Measurements from ENCODE around the gene RANBP2.
"Not testable (repeated sequence)": the region's sequence is repeated elsewhere in the genome, so short reads cannot be mapped to it uniquely, and the experiment has no call there.

The RANBP2 gene

GRCh38 chr2:108719149-108720044 is at the start of gene RANBP2:
Gene RANBP2, plus strand, starts transcription at chr2:108719482. Its CDS starts 125 bp downstream, at chr2:108719607.
- Histone ChIP-seq H3K4me1 (ENCODE audit: control insufficient read depth in 1 of 2, insufficient read depth in 2 of 2, low read length in 2 of 2) (peaks cover 0 to 7% of the 10 kb centered on the region in 2 donors), H3K9me3 (ENCODE audit: control insufficient read depth in 1 of 2, low read length in 2 of 2) (no peaks in the 10 kb centered on the region), H3K4me3 (ENCODE audit: low read depth in 1 of 2, low read length in 2 of 2) (peak within 1 kb of the TSS; percentile 83 to 91), H3K36me3 (ENCODE audit: control insufficient read depth in 1 of 2, insufficient read depth in 2 of 2, low read length in 2 of 2) (no peaks in the 10 kb centered on the region), H3K9ac (ENCODE audit: low read depth in 1 of 2, low read length in 2 of 2) (peak within 1 kb of the TSS; percentile 81 to 89), H3K27ac (ENCODE audit: low read depth, low read length) (peak within 1 kb of the TSS; percentile 99), H3K27me3 (ENCODE audit: control insufficient read depth in 1 of 2, insufficient read depth in 2 of 2, low read length in 2 of 2) (no peaks in the 10 kb centered on the region)

GRCh38 chr2:108670282-108670681 is 49.0 kb upstream of the RANBP2 start:
- not testable (repeated sequence) for H3K27me3 ChIP-seq (ENCODE audit: control insufficient read depth in 1 of 2, insufficient read depth in 2 of 2, low read length in 2 of 2); H3K4me3 ChIP-seq (ENCODE audit: low read depth in 1 of 2, low read length in 2 of 2); H3K4me1 ChIP-seq (ENCODE audit: control insufficient read depth in 1 of 2, insufficient read depth in 2 of 2, low read length in 2 of 2); H3K9ac ChIP-seq (ENCODE audit: low read depth in 1 of 2, low read length in 2 of 2); H3K36me3 ChIP-seq (ENCODE audit: control insufficient read depth in 1 of 2, insufficient read depth in 2 of 2, low read length in 2 of 2); H3K27ac ChIP-seq (ENCODE audit: low read depth, low read length); H3K9me3 ChIP-seq (ENCODE audit: control insufficient read depth in 1 of 2, low read length in 2 of 2)

- H3K27me3 ChIP-seq (ENCODE audit: control insufficient read depth in 1 of 2, insufficient read depth in 2 of 2, low read length in 2 of 2); H3K9me3 ChIP-seq (ENCODE audit: control insufficient read depth in 1 of 2, low read length in 2 of 2); H3K4me1 ChIP-seq (ENCODE audit: control insufficient read depth in 1 of 2, insufficient read depth in 2 of 2, low read length in 2 of 2); H3K4me3 ChIP-seq (ENCODE audit: low read depth in 1 of 2, low read length in 2 of 2); H3K27ac ChIP-seq (ENCODE audit: low read depth, low read length); H3K9ac ChIP-seq (ENCODE audit: low read depth in 1 of 2, low read length in 2 of 2): not testable (repeated sequence)
- H3K36me3 ChIP-seq (ENCODE audit: control insufficient read depth in 1 of 2, insufficient read depth in 2 of 2, low read length in 2 of 2): peaks cover 3 to 11% of the 10 kb centered on the region in 2 donors
Measured at GRCh38 chr2:108672200-108672805, 47.0 kb upstream of the RANBP2 start.

GRCh38 chr2:108676522-108676921 is 42.8 kb upstream of the RANBP2 start:
- H3K9me3 ChIP-seq (ENCODE audit: control insufficient read depth in 1 of 2, low read length in 2 of 2); H3K4me3 ChIP-seq (ENCODE audit: low read depth in 1 of 2, low read length in 2 of 2); H3K27ac ChIP-seq (ENCODE audit: low read depth, low read length); H3K27me3 ChIP-seq (ENCODE audit: control insufficient read depth in 1 of 2, insufficient read depth in 2 of 2, low read length in 2 of 2); H3K9ac ChIP-seq (ENCODE audit: low read depth in 1 of 2, low read length in 2 of 2): not testable (repeated sequence)
- peaks cover 3 to 14% of the 10 kb centered on the region in 2 donors for H3K36me3 ChIP-seq (ENCODE audit: control insufficient read depth in 1 of 2, insufficient read depth in 2 of 2, low read length in 2 of 2)
- peaks cover 9 to 11% of the 10 kb centered on the region in 2 donors for H3K4me1 ChIP-seq (ENCODE audit: control insufficient read depth in 1 of 2, insufficient read depth in 2 of 2, low read length in 2 of 2)

- not testable (repeated sequence) for H3K9me3 ChIP-seq (ENCODE audit: control insufficient read depth in 1 of 2, low read length in 2 of 2); H3K27ac ChIP-seq (ENCODE audit: low read depth, low read length); H3K9ac ChIP-seq (ENCODE audit: low read depth in 1 of 2, low read length in 2 of 2); H3K4me3 ChIP-seq (ENCODE audit: low read depth in 1 of 2, low read length in 2 of 2); H3K27me3 ChIP-seq (ENCODE audit: control insufficient read depth in 1 of 2, insufficient read depth in 2 of 2, low read length in 2 of 2)
- peaks cover 3 to 14% of the 10 kb centered on the region in 2 donors for H3K36me3 ChIP-seq (ENCODE audit: control insufficient read depth in 1 of 2, insufficient read depth in 2 of 2, low read length in 2 of 2)
- peaks cover 9 to 11% of the 10 kb centered on the region in 2 donors for H3K4me1 ChIP-seq (ENCODE audit: control insufficient read depth in 1 of 2, insufficient read depth in 2 of 2, low read length in 2 of 2)
Measured at GRCh38 chr2:108677239-108677744, 42.0 kb upstream of the RANBP2 start.

GRCh38 chr2:108678198-108678651 is 41.1 kb upstream of the RANBP2 start:
- not testable (repeated sequence) for H3K4me3 ChIP-seq (ENCODE audit: low read depth in 1 of 2, low read length in 2 of 2); H3K27me3 ChIP-seq (ENCODE audit: control insufficient read depth in 1 of 2, insufficient read depth in 2 of 2, low read length in 2 of 2); H3K9me3 ChIP-seq (ENCODE audit: control insufficient read depth in 1 of 2, low read length in 2 of 2); H3K9ac ChIP-seq (ENCODE audit: low read depth in 1 of 2, low read length in 2 of 2); H3K27ac ChIP-seq (ENCODE audit: low read depth, low read length)
- peaks cover 9 to 11% of the 10 kb centered on the region in 2 donors for H3K4me1 ChIP-seq (ENCODE audit: control insufficient read depth in 1 of 2, insufficient read depth in 2 of 2, low read length in 2 of 2)
- H3K36me3 ChIP-seq (ENCODE audit: control insufficient read depth in 1 of 2, insufficient read depth in 2 of 2, low read length in 2 of 2): peaks cover under 1 to 11% of the 10 kb centered on the region in 2 donors

GRCh38 chr2:108680805-108681204 is 38.5 kb upstream of the RANBP2 start:
- H3K9ac ChIP-seq (ENCODE audit: low read depth in 1 of 2, low read length in 2 of 2); H3K27me3 ChIP-seq (ENCODE audit: control insufficient read depth in 1 of 2, insufficient read depth in 2 of 2, low read length in 2 of 2); H3K4me3 ChIP-seq (ENCODE audit: low read depth in 1 of 2, low read length in 2 of 2); H3K9me3 ChIP-seq (ENCODE audit: control insufficient read depth in 1 of 2, low read length in 2 of 2); H3K27ac ChIP-seq (ENCODE audit: low read depth, low read length): not testable (repeated sequence)
- Histone ChIP-seq H3K4me1 (ENCODE audit: control insufficient read depth in 1 of 2, insufficient read depth in 2 of 2, low read length in 2 of 2) (peaks cover 9 to 11% of the 10 kb centered on the region in 2 donors), H3K36me3 (ENCODE audit: control insufficient read depth in 1 of 2, insufficient read depth in 2 of 2, low read length in 2 of 2) (peaks cover 0 to 15% of the 10 kb centered on the region in 2 donors)

- H3K9me3 ChIP-seq (ENCODE audit: control insufficient read depth in 1 of 2, low read length in 2 of 2); H3K4me3 ChIP-seq (ENCODE audit: low read depth in 1 of 2, low read length in 2 of 2); H3K9ac ChIP-seq (ENCODE audit: low read depth in 1 of 2, low read length in 2 of 2); H3K27ac ChIP-seq (ENCODE audit: low read depth, low read length); H3K27me3 ChIP-seq (ENCODE audit: control insufficient read depth in 1 of 2, insufficient read depth in 2 of 2, low read length in 2 of 2); H3K36me3 ChIP-seq (ENCODE audit: control insufficient read depth in 1 of 2, insufficient read depth in 2 of 2, low read length in 2 of 2); H3K4me1 ChIP-seq (ENCODE audit: control insufficient read depth in 1 of 2, insufficient read depth in 2 of 2, low read length in 2 of 2): not testable (repeated sequence)
Measured at GRCh38 chr2:108688818-108689756, 30.2 kb upstream of the RANBP2 start.

- not testable (repeated sequence) for H3K4me1 ChIP-seq (ENCODE audit: control insufficient read depth in 1 of 2, insufficient read depth in 2 of 2, low read length in 2 of 2); H3K27me3 ChIP-seq (ENCODE audit: control insufficient read depth in 1 of 2, insufficient read depth in 2 of 2, low read length in 2 of 2); H3K9ac ChIP-seq (ENCODE audit: low read depth in 1 of 2, low read length in 2 of 2); H3K36me3 ChIP-seq (ENCODE audit: control insufficient read depth in 1 of 2, insufficient read depth in 2 of 2, low read length in 2 of 2); H3K9me3 ChIP-seq (ENCODE audit: control insufficient read depth in 1 of 2, low read length in 2 of 2); H3K27ac ChIP-seq (ENCODE audit: low read depth, low read length); H3K4me3 ChIP-seq (ENCODE audit: low read depth in 1 of 2, low read length in 2 of 2)
Measured at GRCh38 chr2:108690001-108690400, 29.3 kb upstream of the RANBP2 start.

Measured in duodenal mucosa (tissue), 2 donors.